A549 treated with Hydrocortisone at 1 μM for 4 hours (cell line): Measurements from ENCODE around the gene HSD17B8. TPM values are rescaled to one million over a fixed set of nuclear protein-coding genes. Genes with fewer than 3 reads are reported as not detected.

ENCODE experiments used
- total RNA-seq: library from RNA; stranded (reverse); fragments of 200-300 nt; extraction: Qiagen RNA extraction; gene quantifications from 5 replicates; pipeline ENCODE4 v1.2.3, GENCODE V29; 2022

Gene HSD17B8
- 12.2 to 16.7 TPM (median 14.9 TPM) in 5 replicates for total RNA-seq

DNA sequence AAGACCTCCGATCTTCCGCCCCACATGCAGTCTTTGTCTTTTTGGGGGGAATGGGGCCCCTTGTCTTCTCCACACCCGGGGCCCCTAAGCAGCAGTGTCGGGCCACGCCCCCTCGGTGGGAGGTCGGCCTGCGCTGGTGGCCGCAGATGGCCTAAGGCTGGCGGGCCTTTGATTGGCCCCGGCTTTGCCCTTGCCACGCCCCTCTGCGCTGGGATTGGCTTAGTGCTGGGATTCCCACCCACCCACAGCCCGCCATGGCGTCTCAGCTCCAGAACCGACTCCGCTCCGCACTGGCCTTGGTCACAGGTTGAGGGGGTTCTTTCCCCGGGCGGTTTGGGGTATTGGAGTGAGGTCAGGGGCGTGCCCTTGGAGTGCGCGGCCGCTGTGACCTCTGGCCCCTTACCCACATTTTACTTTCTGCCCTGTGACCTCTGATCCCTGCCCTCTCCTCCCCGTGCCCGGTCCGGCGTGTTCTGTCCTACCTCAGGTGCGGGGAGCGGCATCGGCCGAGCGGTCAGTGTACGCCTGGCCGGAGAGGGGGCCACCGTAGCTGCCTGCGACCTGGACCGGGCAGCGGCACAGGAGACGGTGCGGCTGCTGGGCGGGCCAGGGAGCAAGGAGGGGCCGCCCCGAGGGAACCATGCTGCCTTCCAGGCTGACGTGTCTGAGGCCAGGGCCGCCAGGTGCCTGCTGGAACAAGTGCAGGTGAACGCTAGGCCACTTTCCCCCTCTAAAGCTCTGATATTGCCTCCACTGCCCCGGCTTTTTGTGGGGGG, at the start of gene HSD17B8:
Gene HSD17B8, plus strand, starts transcription at position 241 of the 776 bp plus-strand sequence. Its CDS starts 14 bp downstream, at position 255.

DNA sequence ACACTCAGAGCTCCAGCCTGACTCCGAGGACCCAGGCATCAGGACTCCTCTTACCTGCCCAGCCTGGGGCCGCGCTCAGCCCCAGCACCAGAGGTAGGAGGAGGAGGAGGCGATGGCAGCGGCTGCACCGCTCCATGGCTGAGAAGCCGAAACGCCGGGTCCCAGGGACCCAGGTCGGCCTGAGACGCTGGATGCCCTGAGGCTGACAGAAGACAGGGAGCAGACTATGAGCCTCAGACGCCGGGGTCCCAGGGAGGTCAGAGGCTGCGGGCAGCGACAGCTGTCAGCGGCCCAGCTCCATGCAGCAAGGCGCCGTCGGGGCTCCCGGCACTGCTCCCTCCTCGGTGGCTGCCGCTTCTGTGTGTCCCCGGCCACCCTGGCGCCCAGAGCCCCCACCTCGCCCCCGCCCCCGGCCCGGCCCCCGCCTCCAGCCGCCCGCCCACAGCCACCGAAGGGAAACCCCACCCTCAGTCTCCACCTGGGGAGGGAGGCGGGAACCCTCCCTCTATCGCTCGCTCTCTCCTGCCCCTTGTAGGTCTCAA, 12.3 kb upstream of the HSD17B8 start, which contains the start of gene COL11A2:
Gene COL11A2, minus strand, starts transcription at position 363 of the 542 bp plus-strand sequence. Its CDS starts 227 bp downstream, at position 136.

DNA sequence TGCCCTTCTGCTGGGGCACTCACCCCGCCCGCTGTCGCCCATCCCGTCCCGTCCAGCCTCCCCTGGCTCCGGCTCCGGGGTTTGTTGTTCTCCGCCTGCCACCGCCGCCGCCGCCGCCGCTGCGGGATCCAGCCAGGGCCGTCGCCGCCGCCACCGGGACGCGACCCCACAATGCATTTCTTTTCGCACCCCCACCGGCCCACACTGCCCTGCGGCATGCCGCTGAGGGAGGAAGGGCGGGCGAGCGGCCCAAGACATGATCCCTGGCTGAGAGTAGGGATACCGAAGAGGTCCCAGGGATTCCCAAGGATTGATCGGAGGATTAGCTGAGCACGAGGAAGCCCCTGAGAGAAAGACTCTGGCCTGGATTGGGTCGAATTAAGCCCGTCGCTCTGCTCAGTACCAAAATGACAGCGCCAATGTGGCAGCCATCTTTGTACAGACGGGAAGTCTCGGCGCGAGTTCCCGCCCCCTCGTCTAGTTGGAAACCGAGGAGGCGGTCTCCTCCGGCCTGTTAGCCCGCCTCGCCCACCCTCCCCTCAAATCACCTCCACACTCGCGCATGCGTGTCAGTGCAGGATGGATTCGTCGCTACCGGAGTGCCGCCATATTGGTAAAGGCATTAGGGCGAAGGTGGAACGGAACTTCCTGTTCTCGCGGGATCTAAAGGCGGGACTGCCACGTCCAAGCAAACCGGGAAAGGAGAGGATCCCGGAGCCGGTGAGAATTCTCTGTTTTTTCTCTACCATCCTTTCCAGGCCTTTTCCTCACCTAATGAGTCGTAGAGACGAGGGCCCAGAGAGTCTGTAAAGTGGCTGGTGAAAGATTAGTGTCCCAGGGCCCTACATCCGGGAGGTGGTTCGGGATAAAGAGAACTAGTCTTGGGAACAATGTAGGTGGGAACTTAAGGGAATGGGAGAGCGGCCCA, 4.0 kb upstream of the HSD17B8 start, which contains the start of the genes RXRB and SLC39A7:
Gene RXRB, minus strand, starts transcription at position 447 of the 928 bp plus-strand sequence. Its CDS starts 189 bp downstream, at position 258.
Gene SLC39A7, plus strand, starts transcription at position 649 of the 928 bp plus-strand sequence. CDS start 379 bp downstream, outside the sequence.

DNA sequence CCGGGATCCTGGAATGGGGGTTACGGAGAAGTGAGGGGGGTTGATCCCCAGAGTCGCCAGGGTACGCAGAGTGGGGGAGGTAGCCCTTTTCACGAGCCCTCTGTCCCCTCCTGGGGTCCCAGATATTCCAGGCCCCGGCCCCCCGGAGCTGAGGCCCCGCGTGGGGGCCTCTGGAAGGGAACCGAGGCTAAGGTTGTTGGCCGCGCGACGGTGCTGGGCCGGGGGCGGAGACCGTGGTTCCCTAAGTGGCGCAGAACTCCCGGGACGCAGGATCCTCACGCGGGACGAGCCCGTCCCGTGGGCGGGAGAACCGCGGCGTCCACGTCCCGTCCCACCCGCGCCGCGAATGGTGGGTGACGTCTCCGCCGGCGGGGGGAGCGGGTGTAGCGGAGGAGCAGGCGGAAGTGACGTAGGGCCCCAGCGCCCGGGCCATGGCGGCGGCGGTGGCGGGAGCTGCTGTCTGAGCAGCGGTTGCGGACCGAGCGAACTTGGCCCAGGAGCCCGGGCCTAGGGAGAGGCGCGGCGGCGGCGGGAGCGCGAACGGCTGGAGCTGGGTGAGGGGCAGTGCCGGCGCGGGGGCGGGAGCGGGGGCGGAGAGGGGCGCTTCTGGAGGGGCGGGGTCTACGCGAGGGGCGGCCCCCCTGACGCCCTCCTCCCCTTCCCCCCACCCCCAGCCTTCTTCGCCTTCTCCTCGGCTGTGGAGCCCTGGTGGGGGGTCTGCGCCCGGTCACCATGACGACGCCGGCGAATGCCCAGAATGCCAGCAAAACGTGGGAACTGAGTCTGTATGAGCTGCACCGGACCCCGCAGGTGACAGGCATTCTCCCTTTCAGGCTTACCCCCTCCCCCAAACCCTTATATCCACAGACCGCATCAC, 3.9 kb downstream of the HSD17B8 start, which contains the start of gene RING1:
Gene RING1, plus strand, starts transcription at position 410 of the 877 bp plus-strand sequence. Its CDS starts 323 bp downstream, at position 733.

Other genes with a start within 250 kb of the HSD17B8 start
- 108 to 139 TPM (median 123 TPM) in 5 replicates for gene BRD2, start 236.1 kb upstream of the HSD17B8 start, total RNA-seq
- 0.06 TPM in 1 of 5 replicates, not detected in the others for gene HLA-DOA, start 195.1 kb upstream of the HSD17B8 start, total RNA-seq
- 0.08 to 0.25 TPM in 2 of 5 replicates, not detected in the others for gene HLA-DPA1, start 131.0 kb upstream of the HSD17B8 start, total RNA-seq
- 0.05 TPM in 1 of 5 replicates, not detected in the others for gene HLA-DPB1, start 128.7 kb upstream of the HSD17B8 start, total RNA-seq
- 0.52 to 0.93 TPM (median 0.73 TPM) in 5 replicates for gene COL11A2, start 12.2 kb upstream of the HSD17B8 start, total RNA-seq
- gene RXRB, start 4.0 kb upstream of the HSD17B8 start, total RNA-seq, result 18.4 to 21.6 TPM (median 20.6 TPM) in 5 replicates
- gene SLC39A7, start 3.8 kb upstream of the HSD17B8 start, total RNA-seq, result 98.2 to 128 TPM (median 107 TPM) in 5 replicates
- gene RING1, start 3.8 kb downstream of the HSD17B8 start, total RNA-seq, result 20.3 to 25.5 TPM (median 23.6 TPM) in 5 replicates
- gene VPS52, start 67.2 kb downstream of the HSD17B8 start, total RNA-seq, result 16.0 to 19.1 TPM (median 17.0 TPM) in 5 replicates
- 2,510 to 2,725 TPM (median 2,552 TPM) in 5 replicates for gene RPS18, start 67.4 kb downstream of the HSD17B8 start, total RNA-seq
- gene B3GALT4, start 72.5 kb downstream of the HSD17B8 start, total RNA-seq, result 0.56 to 1.2 TPM (median 0.95 TPM) in 5 replicates
- 48.8 to 53.2 TPM (median 50.6 TPM) in 5 replicates for gene WDR46, start 84.6 kb downstream of the HSD17B8 start, total RNA-seq
- gene PFDN6, start 84.9 kb downstream of the HSD17B8 start, total RNA-seq, result 95.0 to 118 TPM (median 104 TPM) in 5 replicates
- 11.7 to 14.0 TPM (median 13.1 TPM) in 5 replicates for gene RGL2, start 94.3 kb downstream of the HSD17B8 start, total RNA-seq
- 35.1 to 42.4 TPM (median 36.9 TPM) in 5 replicates for gene TAPBP, start 109.4 kb downstream of the HSD17B8 start, total RNA-seq
- gene ZBTB22, start 113.1 kb downstream of the HSD17B8 start, total RNA-seq, result 2.4 to 3.4 TPM (median 3.3 TPM) in 5 replicates
- gene DAXX, start 118.3 kb downstream of the HSD17B8 start, total RNA-seq, result 34.5 to 41.5 TPM (median 34.7 TPM) in 5 replicates
- gene KIFC1, start 187.2 kb downstream of the HSD17B8 start, total RNA-seq, result 42.3 to 45.8 TPM (median 44.0 TPM) in 5 replicates
- 14.2 to 18.0 TPM (median 15.3 TPM) in 5 replicates for gene PHF1, start 206.4 kb downstream of the HSD17B8 start, total RNA-seq
- 167 to 226 TPM (median 199 TPM) in 5 replicates for gene CUTA, start 213.5 kb downstream of the HSD17B8 start, total RNA-seq
- 3.1 to 4.8 TPM (median 4.4 TPM) in 5 replicates for gene SYNGAP1, start 215.4 kb downstream of the HSD17B8 start, total RNA-seq
- 9.9 to 12.3 TPM (median 11.7 TPM) in 5 replicates for gene ZBTB9, start 249.9 kb downstream of the HSD17B8 start, total RNA-seq